H1 (cell line): ENCODE results near the gene LAMTOR3. TPM values are rescaled to one million over a fixed set of nuclear protein-coding genes. Genes with fewer than 3 reads are reported as not detected.

Experiments used
- CTCF ChIA-PET: fragments of 300-600 bp; sonication (Branson Sonifier 250); formaldehyde crosslinking; loops from one replicate; lab custom pipeline; 2021; ENCODE audit not compliant: partially characterized antibody; lab: Charles Lee
- POLR2A ChIA-PET: fragments of 300-600 bp; sonication (Branson Sonifier 250); formaldehyde crosslinking; loops from one replicate; lab custom pipeline; 2021; ENCODE audit warnings: inconsistent platforms; ENCODE audit not compliant: partially characterized antibody; lab: Charles Lee
- DNase-seq, 2 experiments: peaks; one replicate each; pipeline versions ENCODE4 v3.0.0 to v3.0.0-alpha.2; 2010 to 2022; ENCODE audit warnings: low spot score in 2 of 2, low read depth in 1 of 2, mixed read lengths in 1 of 2
- FAIRE-seq: peaks from 2 replicates; lab custom pipeline; 2011; peaks lifted over from hg19 to GRCh38; lab: Jason Lieb, UNC
- H2AFZ ChIP-seq: 2 replicates; pipeline ENCODE4 v1.8.1; 2012; ENCODE audit warnings: low read length, inconsistent platforms
- H2AK5ac ChIP-seq: 2 replicates; pipeline ENCODE4 v1.6.1; 2013; ENCODE audit warnings: low read depth, low read length
- H2BK120ac ChIP-seq: replicated peaks from 2 replicates; pipeline ENCODE3; 2013; ENCODE audit warnings: low read depth, low read length, inconsistent platforms
- H2BK12ac ChIP-seq: 2 replicates; pipeline ENCODE4 v1.6.1; 2013; ENCODE audit warnings: low read depth, low read length
- H2BK15ac ChIP-seq: 2 replicates; pipeline ENCODE4 v1.6.1; 2013; ENCODE audit warnings: low read length
- H2BK20ac ChIP-seq: 2 replicates; pipeline ENCODE4 v1.6.1; 2013; ENCODE audit warnings: low read length
- H2BK5ac ChIP-seq: 2 replicates; pipeline ENCODE4 v1.6.1; 2013; ENCODE audit warnings: low read depth, low read length
- H3K14ac ChIP-seq: 2 replicates; pipeline ENCODE4 v1.6.1; 2013; ENCODE audit warnings: inconsistent platforms; ENCODE audit not compliant: insufficient read length
- H3K18ac ChIP-seq: 2 replicates; pipeline ENCODE4 v1.6.1; 2013; ENCODE audit warnings: low read length; ENCODE audit errors: extremely low read depth
- H3K23ac ChIP-seq: 2 replicates; pipeline ENCODE4 v1.6.1; 2013; ENCODE audit warnings: inconsistent platforms; ENCODE audit not compliant: insufficient read length
- H3K23me2 ChIP-seq: 2 replicates; pipeline ENCODE4 v1.6.1; 2013; ENCODE audit warnings: low read depth, low read length
- H3K27ac ChIP-seq: 2 replicates; pipeline ENCODE4 v1.6.1; 2011; ENCODE audit warnings: low read depth, low read length, inconsistent platforms
- H3K27me3 ChIP-seq, 4 experiments: replicated peaks in 1 of 4; 1 replicate in 1 of 4; 2 replicates in 3 of 4; pipeline versions ENCODE4 v1.6.1 to v1.8.1; 2011 to 2013; ENCODE audit warnings: low read length in 3 of 4, mild to moderate bottlenecking in 3 of 4, inconsistent platforms in 2 of 4, mixed read lengths in 2 of 4, moderate library complexity in 1 of 4; ENCODE audit not compliant: control insufficient read depth in 3 of 4, insufficient read depth in 3 of 4; ENCODE audit errors: extremely low read depth in 1 of 4
- H3K36me3 ChIP-seq, 4 experiments: 2 replicates each; pipeline versions ENCODE4 v1.6.1 to v1.8.1; 2011 to 2013; ENCODE audit warnings: mild to moderate bottlenecking in 4 of 4, low read length in 3 of 4, moderate library complexity in 2 of 4, control low read depth in 1 of 4, inconsistent platforms in 1 of 4; ENCODE audit not compliant: insufficient read depth in 4 of 4, control insufficient read depth in 2 of 4
- H3K4ac ChIP-seq: replicated peaks from 2 replicates; pipeline ENCODE3; 2013; ENCODE audit warnings: low read length, low read depth, mixed read lengths, inconsistent platforms; ENCODE audit not compliant: insufficient read length
- H3K4me1 ChIP-seq, 4 experiments: replicated peaks in 1 of 4; 1 replicate in 1 of 4; 2 replicates in 3 of 4; pipeline versions ENCODE4 v1.6.1 to v1.8.1; 2011 to 2013; ENCODE audit warnings: low read length in 3 of 4, inconsistent platforms in 2 of 4, mixed read lengths in 1 of 4; ENCODE audit not compliant: insufficient read depth in 4 of 4, control insufficient read depth in 3 of 4
- H3K4me2 ChIP-seq, 2 experiments: 2 replicates each; pipeline versions ENCODE4 v1.6.1 to v1.8.1; 2011 to 2013; ENCODE audit warnings: low read depth in 2 of 2, low read length in 2 of 2, control low read depth in 1 of 2, inconsistent platforms in 1 of 2, mild to moderate bottlenecking in 1 of 2; ENCODE audit not compliant: insufficient read depth in 1 of 2
- H3K4me3 ChIP-seq, 4 experiments: fragments of 200-600, 300-600 bp in 1 of 4; sonication (generic), shearing (Covaris generic), sonication (Bioruptor Twin) in 1 of 4; 2 replicates each; pipeline versions ENCODE4 v1.5.1 to v1.8.1; 2011 to 2016; ENCODE audit warnings: low read length in 4 of 4, low read depth in 3 of 4, control low read depth in 2 of 4, inconsistent platforms in 2 of 4, mild to moderate bottlenecking in 2 of 4, mixed read lengths in 1 of 4, moderate library complexity in 1 of 4; ENCODE audit not compliant: insufficient read depth in 2 of 4; ENCODE audit errors: extremely low read depth in 1 of 4
- H3K56ac ChIP-seq: replicated peaks from 2 replicates; pipeline ENCODE3; 2013; ENCODE audit warnings: low read depth, mild to moderate bottlenecking, mixed read lengths, low read length, inconsistent platforms; ENCODE audit not compliant: insufficient read length
- H3K79me1 ChIP-seq: 2 replicates; pipeline ENCODE4 v1.6.1; 2013; ENCODE audit warnings: low read depth, low read length, control low read depth
- H3K79me2 ChIP-seq, 2 experiments: 2 replicates each; pipeline versions ENCODE4 v1.6.1 to v1.8.1; 2012 to 2013; ENCODE audit warnings: low read length in 2 of 2, mild to moderate bottlenecking in 2 of 2, inconsistent platforms in 1 of 2; ENCODE audit not compliant: insufficient read depth in 2 of 2, control insufficient read depth in 1 of 2
- H3K9ac ChIP-seq, 4 experiments: replicated peaks in 1 of 4; 1 replicate in 1 of 4; 2 replicates in 3 of 4; pipeline versions ENCODE4 v1.6.1 to v1.8.1; 2011 to 2013; ENCODE audit warnings: low read depth in 3 of 4, low read length in 3 of 4, control low read depth in 2 of 4, mild to moderate bottlenecking in 2 of 4, moderate library complexity in 2 of 4, inconsistent platforms in 1 of 4; ENCODE audit errors: extremely low read depth in 1 of 4
- H3K9me3 ChIP-seq, 2 experiments: 2 replicates each; pipeline versions ENCODE4 v1.6.1 to v1.8.1; 2012 to 2013; ENCODE audit warnings: mild to moderate bottlenecking in 2 of 2, moderate library complexity in 2 of 2, control low read depth in 1 of 2, inconsistent platforms in 1 of 2, low read depth in 1 of 2, low read length in 1 of 2, mixed read lengths in 1 of 2; ENCODE audit not compliant: insufficient read depth in 2 of 2
- H4K20me1 ChIP-seq, 2 experiments: replicated peaks in 1 of 2; 2 replicates each; pipeline versions ENCODE3 to v1.8.1; 2011 to 2013; ENCODE audit warnings: inconsistent platforms in 2 of 2, low read length in 2 of 2, mild to moderate bottlenecking in 1 of 2; ENCODE audit not compliant: insufficient read depth in 2 of 2, control insufficient read depth in 1 of 2
- H4K5ac ChIP-seq: 2 replicates; pipeline ENCODE4 v1.6.1; 2013; ENCODE audit warnings: low read length, low read depth, mixed read lengths, inconsistent platforms; ENCODE audit not compliant: insufficient read length
- H4K8ac ChIP-seq: 2 replicates; pipeline ENCODE4 v1.8.0; 2013; ENCODE audit warnings: mild to moderate bottlenecking, moderate library complexity, low read length, inconsistent platforms; ENCODE audit not compliant: insufficient read depth; ENCODE audit errors: extremely low read depth
- H4K91ac ChIP-seq: replicated peaks from 2 replicates; pipeline ENCODE3; 2013; ENCODE audit warnings: low read length, mixed read lengths, inconsistent platforms; ENCODE audit not compliant: insufficient read length
- ASH2L ChIP-seq: fragments of 200-600, 300-600 bp; sonication (generic); IDR thresholded peaks from one replicate; pipeline ENCODE4 v1.7.1; 2017; ENCODE audit warnings: low read length
- BACH1 ChIP-seq: IDR thresholded peaks from 2 replicates; pipeline ENCODE4 v1.6.1; 2012; ENCODE audit warnings: low read length, improper control_type of control experiment
- CBX5 ChIP-seq: fragments of 300-800, 300-1000 bp; sonication (generic); IDR thresholded peaks from 2 replicates; pipeline ENCODE4 v1.7.1; 2016; ENCODE audit warnings: antibody characterized with exemption, low read length, low read depth
- NANOG ChIP-seq: IDR thresholded peaks from 2 replicates; pipeline ENCODE4 v1.6.1; 2011; ENCODE audit warnings: low read length, low read depth, mild to moderate bottlenecking, inconsistent platforms; ENCODE audit not compliant: insufficient read depth, poor library complexity, severe bottlenecking
- PHF8 ChIP-seq: fragments of 200-600 bp; sonication (generic); conservative IDR thresholded peaks from 2 replicates; pipeline ENCODE4 v1.7.1; 2012; ENCODE audit warnings: low read depth, mild to moderate bottlenecking, inconsistent platforms, low read length, moderate library complexity
- SRF ChIP-seq: IDR thresholded peaks from 2 replicates; pipeline ENCODE4 v1.6.1; 2011; ENCODE audit warnings: mild to moderate bottlenecking, low read depth, low read length, moderate library complexity
- TCF12 ChIP-seq: IDR thresholded peaks from 2 replicates; pipeline ENCODE4 v1.6.1; 2011; ENCODE audit warnings: low read depth, mild to moderate bottlenecking, low read length
- WGBS, 2 experiments: shearing (Covaris generic) in 1 of 2; methylation state at CpG; one replicate each; pipeline versions ENCODE4 v1.1.6 to v1.1.7; 2013 to 2015; ENCODE audit warnings: low lambda C conversion rate in 2 of 2, mixed read lengths in 2 of 2, inconsistent platforms in 1 of 2, low coverage in 1 of 2, missing lambda C conversion rate in 1 of 2; ENCODE audit not compliant: insufficient replicate concordance in 2 of 2, insufficient coverage in 1 of 2, insufficient read length in 1 of 2; ENCODE audit errors: extremely low coverage in 1 of 2, missing lambda C conversion rate in 1 of 2; 5-methylcytosine and 5-hydroxymethylcytosine counted together
- polyA plus RNA-seq, 7 experiments: library from polyadenylated mRNA; depleted of rRNA in 3 of 7; stranded (reverse) in 5 of 7; unstranded in 2 of 7; fragments of >200 nt in 5 of 7; fragments of 200-250 nt in 2 of 7; gene quantifications; 1 replicate in 5 of 7; 2 replicates in 1 of 7; 4 replicates in 1 of 7; pipeline versions ENCODE4 v1.2.1 to v1.2.3, GENCODE V29; 2011 to 2013; ENCODE audit warnings: missing spikeins in 2 of 7, mixed read lengths in 2 of 7
- total RNA-seq: library from RNA; stranded (reverse); fragmentation: NEBNext Ultra II Directional; extraction: Animal tissue kit (Norgen Biotek cat#: 25700); gene quantifications from 2 replicates; pipeline ENCODE4 v1.2.1, GENCODE V29; 2021
- TF ChIP-seq, protein P1 (sequence below), 3 experiments: IDR thresholded peaks; 1 replicate in 2 of 3; 2 replicates in 1 of 3; pipeline versions ENCODE4 v1.5.1 to v1.6.1; 2011; ENCODE audit warnings: low read length in 3 of 3, mild to moderate bottlenecking in 3 of 3, inconsistent platforms in 2 of 3, low read depth in 1 of 3, moderate library complexity in 1 of 3; ENCODE audit not compliant: insufficient read depth in 1 of 3; ENCODE audit errors: control extremely low read depth in 1 of 3
- TF ChIP-seq, protein P2 (sequence below): IDR thresholded peaks from 2 replicates; pipeline ENCODE4 v1.6.1; 2012; ENCODE audit warnings: inconsistent platforms

LAMTOR3 gene
- total and polyA plus RNA-seq, 2 of the 8 experiments (the other 6 are each of a cell fraction or from before 2014, with no cell fraction given) = 25.1 to 34.4 TPM

DNA sequence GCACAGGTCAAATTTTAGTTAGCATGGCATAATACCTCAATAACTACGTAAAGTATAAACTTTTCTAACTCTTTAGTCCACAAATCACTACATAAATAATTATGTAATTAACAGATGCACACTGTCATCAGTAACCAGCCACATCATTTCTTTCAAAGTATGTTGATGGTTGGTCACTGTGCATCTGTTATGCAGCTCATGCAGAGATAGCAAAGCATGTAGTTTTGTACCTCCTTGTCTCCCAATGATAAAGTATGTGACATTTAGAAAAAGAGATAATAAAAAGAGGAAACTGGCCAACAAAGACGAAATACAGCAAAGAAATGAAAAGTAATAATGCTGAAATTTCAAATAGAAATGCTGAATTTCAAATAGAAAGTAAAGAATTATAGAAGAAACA lies 2.9 kb downstream of the LAMTOR3 start:
- Histone ChIP-seq H3K18ac (no peak overlapping the region), H3K23ac (no peak overlapping the region), H2BK20ac (no peak overlapping the region), H2BK15ac (no peak overlapping the region), H3K79me1 (no peaks in the 10 kb centered on the region), H4K8ac (no peak overlapping the region), H4K91ac (no peak overlapping the region), H2BK12ac (no peak overlapping the region), H3K9ac (no peak overlapping the region), H2AK5ac (no peak overlapping the region), H3K23me2 (peaks cover 4% of the 10 kb centered on the region; the same call in 1 of the 2 replicates), H3K9me3 (no peaks in the 10 kb centered on the region), H3K27ac (no peak overlapping the region), H3K36me3 (no peaks in the 10 kb centered on the region; a peak in 1 of 8 replicates), H4K5ac (no peak overlapping the region), H4K20me1 (peaks cover 2 to 3% of the 10 kb centered on the region in 2 experiments), H3K14ac (no peak overlapping the region), H3K4me1 (peaks cover 0 to 3% (median 0%) of the 10 kb centered on the region in 4 experiments; a peak in 1 of 7 replicates), H2BK120ac (no peak overlapping the region), H3K4me3 (no peak overlapping the region), H3K79me2 (peaks cover 4 to 32% of the 10 kb centered on the region in 2 experiments; a peak in 3 of 4 replicates), H3K4me2 (no peak overlapping the region), H2AFZ (no peak overlapping the region), H3K27me3 (no peaks in the 10 kb centered on the region), H3K4ac (no peak overlapping the region), H2BK5ac (no peak overlapping the region), H3K56ac (no peak overlapping the region)
- 85% methylated on average over 2 of the region's 2 CpGs; no CpG with 5 or more reads in 1 of the 2 experiments for WGBS, 2 experiments
- ChIA-PET CTCF (no interaction called here), POLR2A (no interaction called here)
- TF ChIP-seq NANOG (no peak), ASH2L (no peak), CBX5 (no peak), BACH1 (no peak), PHF8 (no peak), SRF (no peak), TCF12 (no peak)
- TF ChIP-seq, protein P1, sequence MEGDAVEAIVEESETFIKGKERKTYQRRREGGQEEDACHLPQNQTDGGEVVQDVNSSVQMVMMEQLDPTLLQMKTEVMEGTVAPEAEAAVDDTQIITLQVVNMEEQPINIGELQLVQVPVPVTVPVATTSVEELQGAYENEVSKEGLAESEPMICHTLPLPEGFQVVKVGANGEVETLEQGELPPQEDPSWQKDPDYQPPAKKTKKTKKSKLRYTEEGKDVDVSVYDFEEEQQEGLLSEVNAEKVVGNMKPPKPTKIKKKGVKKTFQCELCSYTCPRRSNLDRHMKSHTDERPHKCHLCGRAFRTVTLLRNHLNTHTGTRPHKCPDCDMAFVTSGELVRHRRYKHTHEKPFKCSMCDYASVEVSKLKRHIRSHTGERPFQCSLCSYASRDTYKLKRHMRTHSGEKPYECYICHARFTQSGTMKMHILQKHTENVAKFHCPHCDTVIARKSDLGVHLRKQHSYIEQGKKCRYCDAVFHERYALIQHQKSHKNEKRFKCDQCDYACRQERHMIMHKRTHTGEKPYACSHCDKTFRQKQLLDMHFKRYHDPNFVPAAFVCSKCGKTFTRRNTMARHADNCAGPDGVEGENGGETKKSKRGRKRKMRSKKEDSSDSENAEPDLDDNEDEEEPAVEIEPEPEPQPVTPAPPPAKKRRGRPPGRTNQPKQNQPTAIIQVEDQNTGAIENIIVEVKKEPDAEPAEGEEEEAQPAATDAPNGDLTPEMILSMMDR (IDR thresholded peaks at IDR 0.05; ENCODE audit: control extremely low read depth in 1 of 3, insufficient read depth in 1 of 3, low read depth in 1 of 3, low read length in 3 of 3) = no peak
- TF ChIP-seq, protein P2, sequence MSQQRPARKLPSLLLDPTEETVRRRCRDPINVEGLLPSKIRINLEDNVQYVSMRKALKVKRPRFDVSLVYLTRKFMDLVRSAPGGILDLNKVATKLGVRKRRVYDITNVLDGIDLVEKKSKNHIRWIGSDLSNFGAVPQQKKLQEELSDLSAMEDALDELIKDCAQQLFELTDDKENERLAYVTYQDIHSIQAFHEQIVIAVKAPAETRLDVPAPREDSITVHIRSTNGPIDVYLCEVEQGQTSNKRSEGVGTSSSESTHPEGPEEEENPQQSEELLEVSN = no peak
- DNase-seq = no peak
- no peak for FAIRE-seq
